Measurements from ENCODE around the gene TMEFF2.
"Not testable (repeated sequence)": the region's sequence is repeated elsewhere in the genome, so short reads cannot be mapped to it uniquely, and the experiment has no call there.

TMEFF2 gene

GRCh38 chr2:192145496-192145895 is 49.2 kb downstream of the TMEFF2 start:
- DNase-seq (ENCODE audit: low read depth), result no peak
- TF ChIP-seq, protein P1, sequence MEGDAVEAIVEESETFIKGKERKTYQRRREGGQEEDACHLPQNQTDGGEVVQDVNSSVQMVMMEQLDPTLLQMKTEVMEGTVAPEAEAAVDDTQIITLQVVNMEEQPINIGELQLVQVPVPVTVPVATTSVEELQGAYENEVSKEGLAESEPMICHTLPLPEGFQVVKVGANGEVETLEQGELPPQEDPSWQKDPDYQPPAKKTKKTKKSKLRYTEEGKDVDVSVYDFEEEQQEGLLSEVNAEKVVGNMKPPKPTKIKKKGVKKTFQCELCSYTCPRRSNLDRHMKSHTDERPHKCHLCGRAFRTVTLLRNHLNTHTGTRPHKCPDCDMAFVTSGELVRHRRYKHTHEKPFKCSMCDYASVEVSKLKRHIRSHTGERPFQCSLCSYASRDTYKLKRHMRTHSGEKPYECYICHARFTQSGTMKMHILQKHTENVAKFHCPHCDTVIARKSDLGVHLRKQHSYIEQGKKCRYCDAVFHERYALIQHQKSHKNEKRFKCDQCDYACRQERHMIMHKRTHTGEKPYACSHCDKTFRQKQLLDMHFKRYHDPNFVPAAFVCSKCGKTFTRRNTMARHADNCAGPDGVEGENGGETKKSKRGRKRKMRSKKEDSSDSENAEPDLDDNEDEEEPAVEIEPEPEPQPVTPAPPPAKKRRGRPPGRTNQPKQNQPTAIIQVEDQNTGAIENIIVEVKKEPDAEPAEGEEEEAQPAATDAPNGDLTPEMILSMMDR (IDR thresholded peaks at IDR 0.05; ENCODE audit: control insufficient read depth, insufficient read depth, low read depth, low read length, missing control alignments), result no peak
- H3K4me3 ChIP-seq (ENCODE audit: control insufficient read depth, low read depth, low read length), result no peak overlapping the region

GRCh38 chr2:192140236-192140839 is 54.4 kb downstream of the TMEFF2 start:
- H3K4me3 ChIP-seq (ENCODE audit: control insufficient read depth, low read depth, low read length), result no peak overlapping the region
- DNase-seq (ENCODE audit: low read depth), result no peak
- TF ChIP-seq, protein P1 (IDR thresholded peaks at IDR 0.05; ENCODE audit: control insufficient read depth, insufficient read depth, low read depth, low read length, missing control alignments), result no peak

DNA sequence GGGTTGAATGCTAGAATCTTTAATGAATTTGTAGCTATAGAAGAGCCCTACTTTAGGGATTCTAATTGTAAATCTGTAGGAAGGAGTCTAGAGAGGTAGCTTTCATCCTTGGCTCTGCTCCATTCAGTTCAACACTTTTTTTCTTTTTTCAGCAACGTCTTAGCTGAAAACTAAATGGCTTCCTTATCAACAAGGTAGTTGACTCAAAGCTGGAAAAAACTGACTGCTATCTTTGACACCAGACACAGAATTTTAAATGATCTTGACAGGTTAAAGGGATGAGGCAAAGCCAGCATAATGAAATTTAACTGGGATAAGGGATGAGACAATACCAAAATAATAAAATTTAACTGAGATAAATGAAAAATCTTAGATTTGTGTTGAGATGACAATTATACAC is 54.9 kb downstream of the TMEFF2 start:
- H3K4me3 ChIP-seq (ENCODE audit: control insufficient read depth, low read depth, low read length), result no peak overlapping the region
- no peak for DNase-seq (ENCODE audit: low read depth)
- TF ChIP-seq, protein P1 (IDR thresholded peaks at IDR 0.05; ENCODE audit: control insufficient read depth, insufficient read depth, low read depth, low read length, missing control alignments), result no peak

DNA sequence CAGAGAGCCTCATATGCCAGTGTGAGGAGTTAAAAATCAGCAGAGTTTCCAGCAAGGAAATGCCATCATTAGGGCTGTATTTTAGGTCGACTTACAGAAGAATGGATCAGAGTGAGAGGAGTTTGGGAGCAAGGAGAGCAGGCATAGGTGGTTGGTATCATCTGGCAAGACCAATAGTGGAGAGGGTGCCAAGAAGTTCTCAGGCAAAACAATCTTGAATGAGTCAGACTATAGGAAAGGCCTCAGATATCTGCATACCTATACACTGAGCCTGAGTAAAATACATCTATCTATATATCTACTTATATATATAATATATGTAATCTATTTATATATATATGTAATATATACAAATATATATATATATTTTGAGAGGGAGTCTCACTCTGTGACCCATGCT is 57.3 kb downstream of the TMEFF2 start:
- DNase-seq (ENCODE audit: low read depth), result no peak
- H3K4me3 ChIP-seq (ENCODE audit: control insufficient read depth, low read depth, low read length), result no peak overlapping the region
- TF ChIP-seq, protein P1 (IDR thresholded peaks at IDR 0.05; ENCODE audit: control insufficient read depth, insufficient read depth, low read depth, low read length, missing control alignments), result no peak

- H3K4me3 ChIP-seq (ENCODE audit: control insufficient read depth, low read depth, low read length); DNase-seq (ENCODE audit: low read depth): not testable (repeated sequence)
Measured at GRCh38 chr2:192132604-192133003, 62.1 kb downstream of the TMEFF2 start.

DNA sequence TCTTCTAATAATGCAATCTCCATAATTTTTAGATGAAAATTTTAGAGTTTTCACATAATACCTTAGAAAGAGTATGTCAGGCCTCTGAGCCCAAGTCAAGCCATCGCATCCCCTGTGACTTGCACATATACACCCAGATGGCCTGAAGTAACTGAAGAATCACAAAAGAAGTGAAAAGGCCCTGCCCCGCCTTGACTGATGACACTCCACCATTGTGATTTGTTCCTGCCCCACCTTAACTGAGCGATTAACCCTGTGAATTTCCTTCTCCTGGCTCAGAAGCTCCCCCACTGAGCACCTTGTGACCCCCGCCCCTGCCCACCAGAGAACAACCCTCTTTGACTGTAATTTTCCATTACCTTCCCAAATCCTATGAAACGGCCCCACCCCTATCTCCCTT is 64.4 kb downstream of the TMEFF2 start:
- DNase-seq (ENCODE audit: low read depth), result not testable (repeated sequence)

GRCh38 chr2:192128655-192129054 is 66.1 kb downstream of the TMEFF2 start:
- no peak for DNase-seq (ENCODE audit: low read depth)
- no peak overlapping the region for H3K4me3 ChIP-seq (ENCODE audit: control insufficient read depth, low read depth, low read length)
- TF ChIP-seq, protein P1 (IDR thresholded peaks at IDR 0.05; ENCODE audit: control insufficient read depth, insufficient read depth, low read depth, low read length, missing control alignments), result no peak

More for the DNA sequence above, 64.4 kb downstream of the TMEFF2 start:
- not testable (repeated sequence) for H3K4me3 ChIP-seq (ENCODE audit: control insufficient read depth, low read depth, low read length)

- no peak for DNase-seq (ENCODE audit: low read depth)
- TF ChIP-seq, protein P1 (IDR thresholded peaks at IDR 0.05; ENCODE audit: control insufficient read depth, insufficient read depth, low read depth, low read length, missing control alignments), result no peak
- no peak overlapping the region for H3K4me3 ChIP-seq (ENCODE audit: control insufficient read depth, low read depth, low read length)
Measured at GRCh38 chr2:192127434-192127833, 67.3 kb downstream of the TMEFF2 start.
